Lung (tissue), 13 donors: ENCODE results near the gene WWTR1. TPM values are rescaled to one million over a fixed set of nuclear protein-coding genes. Genes with fewer than 3 reads are reported as not detected.

Experiments used
- ATAC-seq: fragments of 200-7000 bp; cut with Tn5 transposase; one replicate; pipeline ENCODE4 v1.9.1; 2020; ENCODE audit warnings: moderate number of reproducible peaks; ENCODE audit not compliant: insufficient read depth, low FRiP score
- DNase-seq, 3 donors: peaks; one replicate each; pipeline ENCODE4 v3.0.0-alpha.2; 2013 to 2017
- H3K27ac ChIP-seq, 2 donors: one replicate each; pipeline ENCODE4 v1.5.1; 2013; ENCODE audit warnings: mild to moderate bottlenecking in 2 of 2, moderate library complexity in 2 of 2, control low read depth in 1 of 2, inconsistent platforms in 1 of 2, low read depth in 1 of 2, low read length in 1 of 2
- H3K27me3 ChIP-seq, 3 donors: one replicate each; pipeline ENCODE4 v1.5.1; 2013; ENCODE audit warnings: low read length in 2 of 3; ENCODE audit not compliant: control insufficient read depth in 3 of 3, insufficient read depth in 3 of 3
- H3K36me3 ChIP-seq, 4 donors: one replicate each; pipeline ENCODE4 v1.5.1; 2013; ENCODE audit warnings: low read length in 4 of 4, mild to moderate bottlenecking in 1 of 4, moderate library complexity in 1 of 4; ENCODE audit not compliant: control insufficient read depth in 4 of 4, insufficient read depth in 4 of 4
- H3K4me1 ChIP-seq, 5 donors: one replicate each; pipeline ENCODE4 v1.5.1; 2013; ENCODE audit warnings: low read length in 5 of 5, mild to moderate bottlenecking in 2 of 5, moderate library complexity in 1 of 5; ENCODE audit not compliant: control insufficient read depth in 5 of 5, insufficient read depth in 5 of 5
- H3K4me3 ChIP-seq: one replicate; pipeline ENCODE4 v1.5.1; 2013; ENCODE audit warnings: mild to moderate bottlenecking, control low read depth, moderate library complexity
- H3K9ac ChIP-seq, 2 donors: one replicate each; pipeline ENCODE4 v1.5.1; 2013; ENCODE audit warnings: low read length in 2 of 2, control low read depth in 1 of 2; ENCODE audit not compliant: insufficient read depth in 1 of 2
- H3K9me3 ChIP-seq, 4 donors: one replicate each; pipeline ENCODE4 v1.5.1; 2013; ENCODE audit warnings: low read length in 3 of 4, mild to moderate bottlenecking in 1 of 4, moderate library complexity in 1 of 4; ENCODE audit not compliant: control insufficient read depth in 4 of 4, insufficient read depth in 3 of 4
- WGBS, 2 donors: extraction: QIAGEN DNeasy Blood & Tissue Kit; methylation state at CpG; one replicate each; pipeline ENCODE4 v1.1.7; 2013; 5-methylcytosine and 5-hydroxymethylcytosine counted together
- polyA plus RNA-seq, 2 donors: library from polyadenylated mRNA; stranded (reverse); fragments of 200-250 nt; gene quantifications; one replicate each; pipeline ENCODE4 v1.2.1, GENCODE V29; 2013
- small RNA-seq: library from RNA; depleted of rRNA; stranded (forward); fragments of <200 nt; gene quantifications from one replicate; pipeline ENCODE3, GENCODE V24; 2014; ENCODE audit warnings: low replicate concordance
- total RNA-seq, 2 donors: library from RNA; depleted of rRNA in 1 of 2; stranded (reverse); fragments of >200 nt in 1 of 2; gene quantifications; one replicate each; pipeline ENCODE4 v1.2.1, GENCODE V29; 2014 to 2021
- TF ChIP-seq, protein P1 (sequence below): IDR thresholded peaks from 2 replicates; pipeline ENCODE4 v1.5.1; 2012; ENCODE audit warnings: mild to moderate bottlenecking; ENCODE audit errors: control extremely low read depth, extremely low read depth
- donor health status: control.
- donor health status: control.
- donor health status: Bipolar disorder and iron deficiency.
- donor health status: healthy.
- donor health status: DM: yes; HTN: yes; CAD: no.

The WWTR1 gene
- total and polyA plus RNA-seq, 4 donors: 29.3 to 186 (median 63.4) TPM

DNA sequence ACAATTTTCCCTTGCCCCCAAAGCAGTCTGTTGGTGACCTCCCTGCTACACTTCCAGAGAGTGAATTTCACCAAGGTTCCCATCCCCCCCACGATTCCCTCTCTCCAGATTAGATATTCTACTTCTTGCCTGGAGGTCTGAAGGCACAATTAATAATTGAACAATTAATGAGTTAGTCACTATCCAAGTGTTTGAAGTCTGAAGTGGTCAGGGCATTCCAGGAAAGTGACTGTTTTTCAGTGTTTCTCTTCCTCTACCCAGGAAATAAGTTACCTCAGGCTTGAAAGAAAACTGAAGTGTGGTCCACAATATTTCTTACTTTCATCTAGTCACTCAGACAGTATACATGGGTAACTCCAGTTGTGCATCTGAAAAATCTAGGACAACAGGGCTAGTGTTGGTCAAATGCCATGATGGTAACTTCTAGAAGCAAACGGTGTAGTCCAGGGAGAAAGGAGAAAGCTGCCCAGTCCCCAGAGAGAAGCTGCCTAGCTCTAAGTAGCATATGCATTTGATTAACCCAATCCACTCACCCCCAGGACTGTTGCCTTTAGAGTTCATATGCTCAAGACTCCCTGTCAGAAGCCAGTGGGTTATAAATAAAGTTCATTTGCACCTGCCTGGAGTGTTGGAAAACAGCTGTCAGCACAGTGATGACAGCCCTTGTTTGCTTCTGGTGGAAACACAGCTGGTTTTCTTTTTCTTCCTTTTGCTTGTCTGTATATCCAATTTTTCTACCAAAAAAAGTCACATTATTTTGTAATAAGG, 185.6 kb downstream of the WWTR1 start:
- peaks cover 0 to 15% (median 1%) of the 10 kb centered on the region in 5 donors for H3K4me1 ChIP-seq
- DNase-seq (no peak), ATAC-seq (peak; percentile 22)

DNA sequence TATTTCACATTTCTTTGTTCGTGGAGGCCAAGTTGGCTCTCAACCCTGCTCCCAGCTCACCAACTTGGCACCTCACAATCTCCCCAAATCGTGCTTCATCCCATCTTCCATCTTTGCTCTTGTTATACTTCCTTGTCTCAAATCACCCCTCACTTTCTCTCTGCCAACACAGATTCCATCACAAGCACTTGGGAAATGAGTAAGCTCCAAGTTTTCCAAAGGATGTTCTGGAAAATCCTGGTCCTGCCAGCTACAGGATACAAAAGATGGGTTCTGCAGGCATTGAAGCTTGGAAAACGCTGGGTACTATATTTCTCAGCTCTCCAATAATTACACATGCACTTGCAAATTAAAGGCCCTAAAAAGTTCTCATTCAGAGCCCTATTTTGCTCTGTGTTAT, 187.4 kb downstream of the WWTR1 start:
- TF ChIP-seq, protein P1, sequence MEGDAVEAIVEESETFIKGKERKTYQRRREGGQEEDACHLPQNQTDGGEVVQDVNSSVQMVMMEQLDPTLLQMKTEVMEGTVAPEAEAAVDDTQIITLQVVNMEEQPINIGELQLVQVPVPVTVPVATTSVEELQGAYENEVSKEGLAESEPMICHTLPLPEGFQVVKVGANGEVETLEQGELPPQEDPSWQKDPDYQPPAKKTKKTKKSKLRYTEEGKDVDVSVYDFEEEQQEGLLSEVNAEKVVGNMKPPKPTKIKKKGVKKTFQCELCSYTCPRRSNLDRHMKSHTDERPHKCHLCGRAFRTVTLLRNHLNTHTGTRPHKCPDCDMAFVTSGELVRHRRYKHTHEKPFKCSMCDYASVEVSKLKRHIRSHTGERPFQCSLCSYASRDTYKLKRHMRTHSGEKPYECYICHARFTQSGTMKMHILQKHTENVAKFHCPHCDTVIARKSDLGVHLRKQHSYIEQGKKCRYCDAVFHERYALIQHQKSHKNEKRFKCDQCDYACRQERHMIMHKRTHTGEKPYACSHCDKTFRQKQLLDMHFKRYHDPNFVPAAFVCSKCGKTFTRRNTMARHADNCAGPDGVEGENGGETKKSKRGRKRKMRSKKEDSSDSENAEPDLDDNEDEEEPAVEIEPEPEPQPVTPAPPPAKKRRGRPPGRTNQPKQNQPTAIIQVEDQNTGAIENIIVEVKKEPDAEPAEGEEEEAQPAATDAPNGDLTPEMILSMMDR: no peak
- Histone ChIP-seq H3K36me3 (no peaks in the 10 kb centered on the region), H3K9me3 (no peaks in the 10 kb centered on the region), H3K4me1 (peaks cover 0 to 15% (median 3%) of the 10 kb centered on the region in 5 donors), H3K27ac (peak overlapping the region in 1 of 2 donors; percentile 6), H3K4me3 (no peak overlapping the region), H3K27me3 (no peaks in the 10 kb centered on the region), H3K9ac (no peak overlapping the region)
- DNase-seq (no peak), ATAC-seq (no peak)
- WGBS, 2 donors: 67 to 85% methylated on average over 3 of the region's 3 CpGs

More for the DNA sequence above, 185.6 kb downstream of the WWTR1 start:
- TF ChIP-seq, protein P1: no peak
- WGBS, 2 donors: 49 to 86% methylated on average over 2 of the region's 2 CpGs
- no peak overlapping the region for H3K9ac ChIP-seq
- no peaks in the 10 kb centered on the region for H3K36me3 ChIP-seq
- peak overlapping the region in 1 of 2 donors; percentile 82 for H3K27ac ChIP-seq
- no peaks in the 10 kb centered on the region for H3K27me3 ChIP-seq
- no peak overlapping the region for H3K4me3 ChIP-seq
- H3K9me3 ChIP-seq: no peaks in the 10 kb centered on the region

DNA sequence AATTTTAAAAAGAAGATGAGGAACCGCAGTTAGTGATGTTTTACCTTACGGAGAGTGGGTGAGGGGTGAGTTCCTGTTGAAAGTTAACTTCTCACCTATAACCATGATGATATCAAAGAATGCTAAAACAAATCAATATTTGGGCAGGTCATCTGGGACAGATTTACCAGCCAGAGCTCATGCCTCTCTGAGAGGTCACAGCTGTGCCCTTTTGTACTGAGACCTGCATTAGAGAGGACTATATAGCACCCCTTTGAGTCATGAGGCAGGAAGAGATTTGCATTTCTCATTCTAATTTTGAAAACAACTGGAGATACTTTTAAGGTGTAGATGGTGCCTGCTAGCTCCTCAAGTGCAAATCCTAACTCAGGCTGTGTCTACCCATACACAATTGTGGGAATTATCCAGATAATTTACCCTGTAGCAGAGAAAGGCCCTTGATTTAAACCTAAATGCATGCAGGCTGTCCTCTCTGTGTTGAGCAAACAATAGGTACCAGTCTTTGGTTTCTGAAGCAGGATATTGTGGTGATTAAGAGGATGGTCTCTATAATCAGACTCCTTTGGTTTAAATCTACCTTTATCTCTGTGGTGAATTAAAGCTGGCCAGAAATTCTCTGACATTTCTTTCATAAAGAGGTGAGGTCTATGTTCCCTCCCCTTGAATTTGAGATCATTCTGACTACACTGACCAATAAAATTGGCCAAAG, 189.2 kb downstream of the WWTR1 start:
- Histone ChIP-seq H3K27me3 (no peaks in the 10 kb centered on the region), H3K9ac (no peak overlapping the region), H3K9me3 (no peaks in the 10 kb centered on the region), H3K36me3 (no peaks in the 10 kb centered on the region), H3K4me1 (peaks cover 0 to 6% (median 4%) of the 10 kb centered on the region in 5 donors), H3K27ac (no peak overlapping the region), H3K4me3 (no peak overlapping the region)
- no peak for DNase-seq
- ATAC-seq: no peak
- WGBS, 2 donors: 95 to 99% methylated on average over 2 of the region's 2 CpGs
- TF ChIP-seq, protein P1: no peak

Small RNA genes lying within 50 kb of the gene (small RNA-seq; reads per million reads assigned to genes)
- gene RNU6-1098P: not detected

Other genes with a start within 250 kb of the WWTR1 start
- gene TM4SF4, start 183.3 kb downstream of the WWTR1 start, total RNA-seq: 1 to 10 TPM; 1.9 to 2.2 TPM
- gene TM4SF4, start 183.3 kb downstream of the WWTR1 start, polyA plus RNA-seq: 1 to 10 TPM in 1 of 2 donors, under 1 TPM in 1; 0.22 to 4.4 TPM
- gene COMMD2, start 94.5 kb upstream of the WWTR1 start, total RNA-seq: 10 to 100 TPM; 35.6 to 72.4 TPM
- 10 to 100 TPM; 10.1 to 23.7 TPM for gene COMMD2, start 94.5 kb upstream of the WWTR1 start, polyA plus RNA-seq
- 1 to 10 TPM; 3.5 to 6.7 TPM for gene ANKUB1, start 134.5 kb upstream of the WWTR1 start, total RNA-seq
- 1 to 10 TPM; 1.3 to 1.4 TPM for gene ANKUB1, start 134.5 kb upstream of the WWTR1 start, polyA plus RNA-seq
- gene RNF13, start 155.2 kb upstream of the WWTR1 start, total RNA-seq: 100 to 1,000 TPM in 1 of 2 donors, 10 to 100 TPM in 1; 76.1 to 170 TPM
- gene RNF13, start 155.2 kb upstream of the WWTR1 start, polyA plus RNA-seq: 100 to 1,000 TPM in 1 of 2 donors, 10 to 100 TPM in 1; 56.2 to 117 TPM